Measurements from ENCODE around the gene LACTBL1. TPM values are rescaled to one million over a fixed set of nuclear protein-coding genes. Genes with fewer than 3 reads are reported as not detected.

LACTBL1 gene
- total RNA-seq, 1 experiment from 2014 or later, result not detected

DNA sequence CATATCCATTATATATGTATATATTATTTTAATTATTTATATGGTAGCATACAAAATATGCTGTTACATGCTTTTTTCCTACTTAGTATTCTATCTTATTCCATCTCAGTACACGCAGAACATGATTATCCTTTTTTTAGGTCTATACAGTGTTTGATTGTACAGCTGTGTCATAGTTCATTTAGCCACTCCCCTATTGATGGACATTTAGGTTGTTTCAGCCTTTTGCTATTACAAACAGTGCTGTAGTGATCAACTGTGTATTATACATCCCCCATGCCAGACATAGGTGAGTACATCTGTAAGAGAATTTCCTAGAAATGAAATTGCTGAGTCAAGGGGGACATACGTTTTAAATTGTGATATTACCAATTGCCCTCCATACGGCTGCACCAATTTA, 15.6 kb downstream of the LACTBL1 start:
- TF ChIP-seq, protein P1, sequence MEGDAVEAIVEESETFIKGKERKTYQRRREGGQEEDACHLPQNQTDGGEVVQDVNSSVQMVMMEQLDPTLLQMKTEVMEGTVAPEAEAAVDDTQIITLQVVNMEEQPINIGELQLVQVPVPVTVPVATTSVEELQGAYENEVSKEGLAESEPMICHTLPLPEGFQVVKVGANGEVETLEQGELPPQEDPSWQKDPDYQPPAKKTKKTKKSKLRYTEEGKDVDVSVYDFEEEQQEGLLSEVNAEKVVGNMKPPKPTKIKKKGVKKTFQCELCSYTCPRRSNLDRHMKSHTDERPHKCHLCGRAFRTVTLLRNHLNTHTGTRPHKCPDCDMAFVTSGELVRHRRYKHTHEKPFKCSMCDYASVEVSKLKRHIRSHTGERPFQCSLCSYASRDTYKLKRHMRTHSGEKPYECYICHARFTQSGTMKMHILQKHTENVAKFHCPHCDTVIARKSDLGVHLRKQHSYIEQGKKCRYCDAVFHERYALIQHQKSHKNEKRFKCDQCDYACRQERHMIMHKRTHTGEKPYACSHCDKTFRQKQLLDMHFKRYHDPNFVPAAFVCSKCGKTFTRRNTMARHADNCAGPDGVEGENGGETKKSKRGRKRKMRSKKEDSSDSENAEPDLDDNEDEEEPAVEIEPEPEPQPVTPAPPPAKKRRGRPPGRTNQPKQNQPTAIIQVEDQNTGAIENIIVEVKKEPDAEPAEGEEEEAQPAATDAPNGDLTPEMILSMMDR (IDR thresholded peaks at IDR 0.05; ENCODE audit: unreplicated experiment), result no peak
- no peak for DNase-seq (ENCODE audit: unreplicated experiment)
- H3K27ac Mint-ChIP-seq (ENCODE audit: low read depth, unreplicated experiment), result no peak overlapping the region
- H3K27me3 Mint-ChIP-seq (ENCODE audit: insufficient read depth, unreplicated experiment), result no peaks in the 10 kb centered on the region
- POLR2A ChIA-PET, result no interaction called here
- CTCF ChIA-PET, result interaction anchor here (0.7 to 1.4 kb wide), 3 partner anchors 8 to 68 kb away, joined by 3 to 4 read pairs (median 4); no protein-coding TSS in a partner anchor
- no peaks in the 10 kb centered on the region for H3K4me1 Mint-ChIP-seq (ENCODE audit: insufficient read depth, unreplicated experiment)
- H3K4me3 Mint-ChIP-seq (ENCODE audit: unreplicated experiment), result no peak overlapping the region
- H3K36me3 Mint-ChIP-seq (ENCODE audit: insufficient read depth, unreplicated experiment), result no peaks in the 10 kb centered on the region
- no peaks in the 10 kb centered on the region for H3K9me3 Mint-ChIP-seq (ENCODE audit: unreplicated experiment)
- intact Hi-C loops (cut with micrococcal nuclease), result no loop called here
- no TSS peak for BruUV-seq (replicated peaks)

DNA sequence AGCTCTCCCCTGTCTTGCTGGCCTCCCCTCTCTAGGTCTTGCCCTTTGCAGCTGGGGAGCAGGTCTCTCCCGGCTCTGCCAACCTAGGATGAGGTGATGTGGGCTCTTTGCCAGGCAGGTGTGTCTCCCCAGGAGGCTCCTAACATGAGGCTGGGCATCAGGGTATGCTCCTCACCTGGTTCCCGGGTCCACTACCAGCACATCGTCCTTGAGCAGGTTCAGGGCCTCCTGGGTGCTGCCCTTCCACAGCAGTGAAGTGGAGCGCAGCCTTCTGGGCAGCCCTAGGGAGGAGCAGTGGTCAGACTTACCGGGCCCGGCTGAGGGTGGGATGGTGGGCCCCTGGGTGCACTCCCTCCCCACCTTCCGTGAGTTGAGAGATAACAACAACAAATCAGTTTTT, 17.5 kb downstream of the LACTBL1 start:
- ChIA-PET POLR2A (no interaction called here), CTCF (interaction anchor here (2.0 kb wide), 1 partner anchor 9 kb away, joined by 9 read pairs; no protein-coding TSS in a partner anchor)
- Mint-ChIP-seq H3K27ac (ENCODE audit: low read depth, unreplicated experiment) (no peak overlapping the region), H3K4me1 (ENCODE audit: insufficient read depth, unreplicated experiment) (no peaks in the 10 kb centered on the region), H3K9me3 (ENCODE audit: unreplicated experiment) (no peaks in the 10 kb centered on the region), H3K27me3 (ENCODE audit: insufficient read depth, unreplicated experiment) (no peaks in the 10 kb centered on the region), H3K36me3 (ENCODE audit: insufficient read depth, unreplicated experiment) (no peaks in the 10 kb centered on the region), H3K4me3 (ENCODE audit: unreplicated experiment) (no peak overlapping the region)
- no peak for DNase-seq (ENCODE audit: unreplicated experiment)
- BruUV-seq (replicated peaks), result no TSS peak
- intact Hi-C loops (cut with micrococcal nuclease), result no loop called here
- TF ChIP-seq, protein P1 (IDR thresholded peaks at IDR 0.05; ENCODE audit: unreplicated experiment), result no peak

DNA sequence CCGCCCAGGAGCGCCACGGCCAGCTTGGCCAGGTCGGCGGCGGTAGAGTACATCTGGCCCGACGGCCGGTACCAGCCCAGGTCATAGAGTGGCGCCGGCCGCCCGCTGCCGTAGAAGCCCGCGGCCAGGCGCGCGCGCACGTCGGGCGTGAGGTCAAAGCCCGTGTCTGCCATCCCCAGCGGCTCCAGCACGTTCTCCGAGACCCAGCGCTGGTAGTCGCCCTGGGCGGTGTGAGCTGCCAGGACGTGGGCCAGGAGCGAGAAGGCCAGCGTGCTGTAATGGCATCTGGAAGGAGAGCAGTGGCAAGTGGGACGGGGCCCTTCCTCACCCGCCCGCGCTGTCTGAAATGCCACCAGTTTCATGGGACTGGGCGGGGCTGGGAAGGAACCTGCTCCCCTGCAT, 18.9 kb downstream of the LACTBL1 start:
- no peaks in the 10 kb centered on the region for H3K9me3 Mint-ChIP-seq (ENCODE audit: unreplicated experiment)

DNA sequence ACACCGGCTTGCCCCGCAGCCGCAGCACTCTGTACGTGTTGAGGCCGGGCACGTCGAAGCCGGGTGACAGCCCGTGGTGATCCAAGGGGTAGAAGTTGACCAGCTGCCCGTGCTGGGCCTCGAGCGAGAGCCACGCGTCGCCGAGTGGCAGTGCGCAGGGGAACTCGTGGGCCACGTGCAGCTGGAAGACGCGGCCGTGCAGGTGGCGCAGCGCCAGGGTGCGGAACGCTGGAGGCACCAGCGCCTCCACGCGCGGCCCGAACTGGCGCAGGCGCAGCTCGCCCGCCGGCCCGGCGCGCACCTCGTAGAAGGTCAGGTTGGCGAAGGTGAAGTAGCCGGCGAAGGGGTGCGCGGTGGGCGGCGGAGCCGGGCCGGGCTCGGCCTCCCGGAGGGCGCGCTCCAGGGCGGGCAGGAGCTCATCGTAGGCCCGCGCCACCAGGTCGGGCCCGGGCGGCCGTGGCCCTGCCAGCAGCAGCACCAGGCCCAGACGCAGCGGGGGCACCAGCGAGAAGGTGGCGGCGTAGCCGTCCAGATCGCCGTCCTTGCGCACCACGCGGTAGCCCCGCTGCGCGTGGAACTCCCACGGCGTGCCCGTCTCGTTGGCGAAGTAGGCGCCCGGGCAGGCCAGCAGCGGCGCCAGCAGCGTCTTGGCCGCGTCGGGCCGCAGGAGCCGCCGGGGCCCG, 19.5 kb downstream of the LACTBL1 start:
- no peaks in the 10 kb centered on the region for H3K36me3 Mint-ChIP-seq (ENCODE audit: insufficient read depth, unreplicated experiment)

More for the DNA sequence above, 18.9 kb downstream of the LACTBL1 start:
- ChIA-PET CTCF (interaction anchor here (2.0 kb wide), 1 partner anchor 11 kb away, joined by 9 read pairs; no protein-coding TSS in a partner anchor), POLR2A (no interaction called here)
- intact Hi-C loops (cut with micrococcal nuclease), result no loop called here
- no peaks in the 10 kb centered on the region for H3K4me1 Mint-ChIP-seq (ENCODE audit: insufficient read depth, unreplicated experiment)
- no TSS peak for BruUV-seq (replicated peaks)
- H3K4me3 Mint-ChIP-seq (ENCODE audit: unreplicated experiment), result no peak overlapping the region
- H3K27me3 Mint-ChIP-seq (ENCODE audit: insufficient read depth, unreplicated experiment), result no peaks in the 10 kb centered on the region
- TF ChIP-seq, protein P1 (IDR thresholded peaks at IDR 0.05; ENCODE audit: unreplicated experiment), result no peak
- H3K27ac Mint-ChIP-seq (ENCODE audit: low read depth, unreplicated experiment), result no peak overlapping the region
- DNase-seq (ENCODE audit: unreplicated experiment), result no peak
- H3K36me3 Mint-ChIP-seq (ENCODE audit: insufficient read depth, unreplicated experiment), result no peaks in the 10 kb centered on the region

More for the DNA sequence above, 19.5 kb downstream of the LACTBL1 start:
- no peak overlapping the region for H3K27ac Mint-ChIP-seq (ENCODE audit: low read depth, unreplicated experiment)
- H3K4me1 Mint-ChIP-seq (ENCODE audit: insufficient read depth, unreplicated experiment), result no peaks in the 10 kb centered on the region
- intact Hi-C loops (cut with micrococcal nuclease), result no loop called here
- H3K9me3 Mint-ChIP-seq (ENCODE audit: unreplicated experiment), result no peaks in the 10 kb centered on the region
- ChIA-PET CTCF (interaction anchor here (0.8 to 2.0 kb wide), 2 partner anchors 11 kb away, joined by 6 to 9 read pairs; no protein-coding TSS in a partner anchor), POLR2A (no interaction called here)
- no peak for DNase-seq (ENCODE audit: unreplicated experiment)
- BruUV-seq (replicated peaks), result no TSS peak
- TF ChIP-seq, protein P1 (IDR thresholded peaks at IDR 0.05; ENCODE audit: unreplicated experiment), result no peak
- H3K27me3 Mint-ChIP-seq (ENCODE audit: insufficient read depth, unreplicated experiment), result no peaks in the 10 kb centered on the region
- no peak overlapping the region for H3K4me3 Mint-ChIP-seq (ENCODE audit: unreplicated experiment)
